ENCODE data around the gene AUTS2. TPM values are rescaled to one million over a fixed set of nuclear protein-coding genes. Genes with fewer than 3 reads are reported as not detected.

The AUTS2 gene
- total RNA-seq, 1 experiment from 2014 or later = 256 TPM

- no peaks in the 10 kb centered on the region for H3K27me3 Mint-ChIP-seq (ENCODE audit: low read depth)
- H3K27me3 ChIP-seq (ENCODE audit: insufficient read depth, low read length) = peaks cover 89% of the 10 kb centered on the region
- no peak overlapping the region for H3K4ac ChIP-seq (ENCODE audit: low read depth, low read length)
These were observed 6.8 kb downstream of the AUTS2 start for GRCh38 chr7:69605070-69605469.

More at GRCh38 chr7:69605070-69605469, 6.8 kb downstream of the AUTS2 start:
- Histone ChIP-seq H2AK5ac (ENCODE audit: insufficient read length, low read length) (no peak overlapping the region), H3K9ac (ENCODE audit: extremely low read depth, insufficient read length, low read length) (no peak overlapping the region), H2BK5ac (ENCODE audit: insufficient read length, low read length) (no peak overlapping the region), H3K23me2 (ENCODE audit: insufficient read length, low read depth, low read length, poor library complexity, severe bottlenecking) (peaks cover 1% of the 10 kb centered on the region), H3K79me1 (ENCODE audit: insufficient read depth, low read depth, low read length, poor library complexity, severe bottlenecking) (no peaks in the 10 kb centered on the region), H4K5ac (ENCODE audit: insufficient read length, low read depth, low read length) (no peak overlapping the region), H2BK120ac (ENCODE audit: low read depth, low read length, poor library complexity, severe bottlenecking) (no peak overlapping the region), H3K79me2 (ENCODE audit: insufficient read depth, low read length) (no peaks in the 10 kb centered on the region), H3K4me2 (ENCODE audit: insufficient read depth, insufficient read length, low read length) (no peak overlapping the region), H3K4me1 (ENCODE audit: insufficient read depth, low read length) (no peaks in the 10 kb centered on the region; the same call in 1 of the 2 replicates), H3K14ac (ENCODE audit: insufficient read depth, low read length) (no peak overlapping the region; the same call in 1 of the 2 replicates), H4K20me1 (ENCODE audit: control insufficient read depth, insufficient read depth, insufficient read length) (no peaks in the 10 kb centered on the region), H3K27ac (ENCODE audit: insufficient read length, low read depth, low read length) (no peak overlapping the region), H4K8ac (replicated peaks; ENCODE audit: insufficient read length, low read depth, low read length) (no peak overlapping the region), H3K9me3 (ENCODE audit: control insufficient read depth, low read depth, low read length) (no peaks in the 10 kb centered on the region), H4K91ac (ENCODE audit: insufficient read length, low read depth, low read length) (no peak overlapping the region), H2BK15ac (ENCODE audit: low read depth, low read length) (no peak overlapping the region), H2BK12ac (ENCODE audit: insufficient read length, low read depth, low read length) (no peak overlapping the region), H3K56ac (ENCODE audit: insufficient read length, low read depth, low read length) (no peak overlapping the region), H2BK20ac (ENCODE audit: low read depth, low read length, poor library complexity, severe bottlenecking) (no peak overlapping the region), H3T11ph (ENCODE audit: low read length) (no peak overlapping the region), H3K18ac (ENCODE audit: insufficient read length, low read depth, low read length) (no peak overlapping the region), H2AFZ (ENCODE audit: low read length) (no peak overlapping the region), H3K23ac (ENCODE audit: insufficient read length, low read depth, low read length) (no peak overlapping the region)
- TF ChIP-seq, protein P1, sequence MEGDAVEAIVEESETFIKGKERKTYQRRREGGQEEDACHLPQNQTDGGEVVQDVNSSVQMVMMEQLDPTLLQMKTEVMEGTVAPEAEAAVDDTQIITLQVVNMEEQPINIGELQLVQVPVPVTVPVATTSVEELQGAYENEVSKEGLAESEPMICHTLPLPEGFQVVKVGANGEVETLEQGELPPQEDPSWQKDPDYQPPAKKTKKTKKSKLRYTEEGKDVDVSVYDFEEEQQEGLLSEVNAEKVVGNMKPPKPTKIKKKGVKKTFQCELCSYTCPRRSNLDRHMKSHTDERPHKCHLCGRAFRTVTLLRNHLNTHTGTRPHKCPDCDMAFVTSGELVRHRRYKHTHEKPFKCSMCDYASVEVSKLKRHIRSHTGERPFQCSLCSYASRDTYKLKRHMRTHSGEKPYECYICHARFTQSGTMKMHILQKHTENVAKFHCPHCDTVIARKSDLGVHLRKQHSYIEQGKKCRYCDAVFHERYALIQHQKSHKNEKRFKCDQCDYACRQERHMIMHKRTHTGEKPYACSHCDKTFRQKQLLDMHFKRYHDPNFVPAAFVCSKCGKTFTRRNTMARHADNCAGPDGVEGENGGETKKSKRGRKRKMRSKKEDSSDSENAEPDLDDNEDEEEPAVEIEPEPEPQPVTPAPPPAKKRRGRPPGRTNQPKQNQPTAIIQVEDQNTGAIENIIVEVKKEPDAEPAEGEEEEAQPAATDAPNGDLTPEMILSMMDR (conservative IDR thresholded peaks at IDR 0.05) = no peak
- Mint-ChIP-seq H3K36me3 (ENCODE audit: insufficient read depth in 1 of 3, low read depth in 3 of 3) (no peaks in the 10 kb centered on the region), H3K4me3 (no peak overlapping the region), H3K27ac (no peak overlapping the region), H3K4me1 (peaks cover 11 to 28% of the 10 kb centered on the region in 2 experiments), H3K9me3 (no peaks in the 10 kb centered on the region; a peak in 2 of 5 replicates)
- no CpG with 5 or more reads among the region's 3 CpGs for WGBS (ENCODE audit: extremely low coverage, insufficient read length, low lambda C conversion rate)
- DNase-seq = no peak

Measured in H9 (cell line).